Neural progenitor cell (in vitro differentiated cells): ENCODE data around the gene EXOSC10. TPM values are rescaled to one million over a fixed set of nuclear protein-coding genes. Genes with fewer than 3 reads are reported as not detected.

Experiments
- DNase-seq: peaks from one replicate; pipeline ENCODE4 v3.0.0-alpha.2; 2016; ENCODE audit warnings: low spot score
- H2AFZ ChIP-seq: fragments of 200-600 bp; sonication (generic); replicated peaks from 2 replicates; pipeline ENCODE4 v1.6.1; 2016; ENCODE audit warnings: antibody characterized with exemption
- H3F3A ChIP-seq: fragments of 200-600 bp; sonication (generic); 2 replicates; pipeline ENCODE4 v1.6.1; 2016; ENCODE audit warnings: antibody characterized with exemption, low read depth
- H3K27ac ChIP-seq: fragments of 200-600 bp; sonication (generic); 2 replicates; pipeline ENCODE4 v1.5.1; 2016; ENCODE audit warnings: mild to moderate bottlenecking
- H3K27me3 ChIP-seq: fragments of 200-600 bp; sonication (generic); 2 replicates; pipeline ENCODE4 v1.6.1; 2016; ENCODE audit warnings: mild to moderate bottlenecking, moderate library complexity
- H3K36me3 ChIP-seq: fragments of 200-600 bp; sonication (generic); 2 replicates; pipeline ENCODE4 v1.5.1; 2016
- H3K4me1 ChIP-seq: fragments of 200-600 bp; sonication (generic); 2 replicates; pipeline ENCODE4 v1.6.1; 2016; ENCODE audit warnings: mixed run types
- H3K4me2 ChIP-seq: fragments of 200-600 bp; sonication (generic); 2 replicates; pipeline ENCODE4 v1.6.1; 2016
- H3K4me3 ChIP-seq: fragments of 200-600 bp; sonication (generic); 2 replicates; pipeline ENCODE4 v1.5.1; 2016
- H3K79me2 ChIP-seq: fragments of 200-600 bp; sonication (generic); 2 replicates; pipeline ENCODE4 v1.6.1; 2016; ENCODE audit warnings: low read depth
- H3K9ac ChIP-seq: fragments of 200-600 bp; sonication (generic); 2 replicates; pipeline ENCODE4 v1.6.1; 2016
- H3K9me3 ChIP-seq: fragments of 200-600 bp; sonication (generic); 2 replicates; pipeline ENCODE4 v1.5.1; 2016; ENCODE audit warnings: low read depth
- H4K20me1 ChIP-seq: fragments of 200-600 bp; sonication (generic); 2 replicates; pipeline ENCODE4 v1.6.1; 2016; ENCODE audit warnings: low read depth
- H3K27ac Mint-ChIP-seq: 3 replicates; pipeline ENCODE4 v1.8.0; 2021; ENCODE audit warnings: mixed read lengths
- H3K27me3 Mint-ChIP-seq: 2 replicates; pipeline ENCODE4 v1.8.0; 2022; ENCODE audit warnings: low read depth, mild to moderate bottlenecking, inconsistent platforms, moderate library complexity, mixed read lengths; ENCODE audit not compliant: insufficient read depth
- H3K36me3 Mint-ChIP-seq: 3 replicates; pipeline ENCODE4 v1.8.0; 2021; ENCODE audit warnings: mixed read lengths
- H3K4me1 Mint-ChIP-seq: 3 replicates; pipeline ENCODE4 v1.8.0; 2021; ENCODE audit warnings: mixed read lengths
- H3K4me3 Mint-ChIP-seq: 3 replicates; pipeline ENCODE4 v1.8.0; 2021; ENCODE audit warnings: mild to moderate bottlenecking, moderate library complexity, mixed read lengths
- H3K9me3 Mint-ChIP-seq: 3 replicates; pipeline ENCODE4 v1.8.0; 2020; ENCODE audit warnings: mixed read lengths
- EZH2 ChIP-seq: fragments of 200-600 bp; sonication (generic); IDR thresholded peaks from 2 replicates; pipeline ENCODE4 v1.6.1; 2017; ENCODE audit warnings: antibody characterized with exemption, mild to moderate bottlenecking, moderate library complexity
- EZH2phosphoT487 ChIP-seq: fragments of 200-600 bp; sonication (generic); IDR thresholded peaks from 2 replicates; pipeline ENCODE4 v1.6.1; 2017; ENCODE audit warnings: antibody characterized with exemption
- total RNA-seq: library from RNA; depleted of rRNA; stranded (reverse); fragments of >200 nt; gene quantifications from 2 replicates; pipeline ENCODE4 v1.2.3, GENCODE V29; 2015; ENCODE audit warnings: low replicate concordance
- TF ChIP-seq, protein P1 (sequence below): fragments of 200-600 bp; sonication (generic); IDR thresholded peaks from 2 replicates; pipeline ENCODE4 v1.5.1; 2017; ENCODE audit warnings: antibody characterized with exemption, mild to moderate bottlenecking

The EXOSC10 gene
- total RNA-seq, 1 donor from 2014 or later: 102 TPM

DNA sequence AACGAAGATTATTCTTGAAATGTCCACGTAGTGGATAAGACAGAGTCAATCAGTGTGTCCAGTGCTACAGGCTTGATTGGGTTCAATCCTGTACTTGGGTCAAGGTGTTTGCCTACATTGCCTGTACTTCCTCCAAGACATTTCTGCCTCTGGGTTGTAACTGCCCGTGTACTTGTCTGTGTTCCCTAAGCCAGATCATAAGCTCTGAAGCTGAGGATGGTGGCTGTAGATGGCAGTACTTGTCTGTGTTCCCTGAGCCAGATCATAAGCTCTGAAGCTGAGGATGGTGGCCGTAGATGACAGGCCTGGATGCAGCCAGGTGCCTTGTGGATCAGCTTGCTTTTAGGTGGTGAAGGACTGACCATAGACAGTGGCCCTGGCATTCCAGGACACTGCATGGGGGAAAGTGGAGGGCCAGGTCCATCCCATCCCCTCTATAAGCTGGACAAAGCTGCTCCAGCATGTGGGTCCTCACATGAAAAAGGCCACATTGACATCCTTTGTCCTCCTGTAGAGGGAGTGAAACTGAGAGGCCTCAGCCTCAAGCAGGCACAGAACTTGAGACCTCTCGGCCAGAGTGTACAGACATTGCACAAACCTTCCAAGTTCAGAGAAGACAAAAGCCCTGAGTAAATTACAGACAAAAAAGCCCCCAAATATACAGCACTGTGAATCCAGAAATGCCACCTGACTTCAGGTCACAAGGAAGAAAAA, 37.9 kb downstream of the EXOSC10 start:
- Histone ChIP-seq H2AFZ (no peak overlapping the region), H3K27ac (no peak overlapping the region), H3K4me1 (peaks cover 14% of the 10 kb centered on the region), H3K4me2 (no peak overlapping the region), H3K36me3 (peaks cover 9% of the 10 kb centered on the region), H3K27me3 (no peaks in the 10 kb centered on the region), H3K9ac (no peak overlapping the region), H3K9me3 (no peaks in the 10 kb centered on the region), H3F3A (peaks cover 36% of the 10 kb centered on the region), H3K4me3 (no peak overlapping the region), H3K79me2 (peaks cover 37% of the 10 kb centered on the region), H4K20me1 (peaks cover 18% of the 10 kb centered on the region)
- no peaks in the 10 kb centered on the region for H3K9me3 Mint-ChIP-seq
- peaks cover 21% of the 10 kb centered on the region for H3K36me3 Mint-ChIP-seq
- H3K27ac Mint-ChIP-seq: no peak overlapping the region
- no peak for DNase-seq
- H3K4me1 Mint-ChIP-seq: peaks cover 22% of the 10 kb centered on the region
- peak overlapping the region; percentile 96 for H3K4me3 Mint-ChIP-seq
- TF ChIP-seq, protein P1, sequence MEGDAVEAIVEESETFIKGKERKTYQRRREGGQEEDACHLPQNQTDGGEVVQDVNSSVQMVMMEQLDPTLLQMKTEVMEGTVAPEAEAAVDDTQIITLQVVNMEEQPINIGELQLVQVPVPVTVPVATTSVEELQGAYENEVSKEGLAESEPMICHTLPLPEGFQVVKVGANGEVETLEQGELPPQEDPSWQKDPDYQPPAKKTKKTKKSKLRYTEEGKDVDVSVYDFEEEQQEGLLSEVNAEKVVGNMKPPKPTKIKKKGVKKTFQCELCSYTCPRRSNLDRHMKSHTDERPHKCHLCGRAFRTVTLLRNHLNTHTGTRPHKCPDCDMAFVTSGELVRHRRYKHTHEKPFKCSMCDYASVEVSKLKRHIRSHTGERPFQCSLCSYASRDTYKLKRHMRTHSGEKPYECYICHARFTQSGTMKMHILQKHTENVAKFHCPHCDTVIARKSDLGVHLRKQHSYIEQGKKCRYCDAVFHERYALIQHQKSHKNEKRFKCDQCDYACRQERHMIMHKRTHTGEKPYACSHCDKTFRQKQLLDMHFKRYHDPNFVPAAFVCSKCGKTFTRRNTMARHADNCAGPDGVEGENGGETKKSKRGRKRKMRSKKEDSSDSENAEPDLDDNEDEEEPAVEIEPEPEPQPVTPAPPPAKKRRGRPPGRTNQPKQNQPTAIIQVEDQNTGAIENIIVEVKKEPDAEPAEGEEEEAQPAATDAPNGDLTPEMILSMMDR: no peak
- TF ChIP-seq EZH2phosphoT487 (no peak), EZH2 (no peak)
- peaks cover 3% of the 10 kb centered on the region for H3K27me3 Mint-ChIP-seq

DNA sequence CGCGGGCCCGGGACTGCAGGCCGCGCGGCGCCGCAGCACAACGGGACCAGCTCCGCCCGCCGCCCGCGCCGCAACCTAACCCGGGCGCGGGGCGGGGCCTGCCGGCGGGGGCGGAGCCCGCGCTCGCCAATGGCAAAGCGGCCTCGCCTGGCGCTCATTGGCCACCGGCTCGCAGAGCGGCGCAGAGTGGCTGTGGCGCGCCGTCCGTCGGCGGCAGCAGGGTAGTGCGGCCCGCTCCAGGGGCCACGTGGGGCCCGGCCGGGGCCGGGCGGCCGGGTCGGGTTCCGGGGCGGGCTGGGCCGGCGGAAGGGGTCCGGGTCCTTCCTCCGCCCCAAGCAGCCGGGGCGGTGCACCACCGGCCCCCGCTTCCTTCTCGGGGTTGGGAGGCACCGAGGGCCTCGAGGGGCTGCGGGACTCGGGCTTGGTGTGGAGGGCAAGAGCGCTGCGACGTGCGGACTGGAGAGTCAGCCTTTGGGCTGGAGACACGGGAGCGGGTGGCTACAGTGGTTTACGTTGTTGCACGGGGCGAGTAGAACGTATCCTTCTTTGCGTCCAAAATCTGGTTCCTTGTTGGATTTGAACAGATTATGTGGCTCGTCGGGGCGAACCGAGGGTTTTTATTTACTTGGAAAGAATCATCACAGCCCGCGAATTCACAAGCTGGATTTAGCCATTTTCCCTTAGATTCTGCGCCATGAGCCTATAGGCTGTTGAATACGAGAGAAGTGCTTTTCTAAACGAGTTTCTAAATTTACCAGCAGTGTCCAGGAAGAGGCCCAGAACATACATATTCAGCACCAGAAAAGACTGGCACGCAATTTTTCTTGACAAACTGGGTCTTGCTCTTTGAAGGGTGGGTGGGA, 39.5 kb downstream of the EXOSC10 start, which contains the start of gene SRM:
TSS of gene SRM (minus strand) at position 51 of the 863 bp plus-strand sequence. CDS start 75 bp downstream, outside the sequence.
- Histone ChIP-seq H3F3A (peaks cover 32% of the 10 kb centered on the region), H3K4me3 (peak within 1 kb of the TSS; percentile 99)
- H3K36me3 Mint-ChIP-seq: peaks cover 8% of the 10 kb centered on the region

DNA sequence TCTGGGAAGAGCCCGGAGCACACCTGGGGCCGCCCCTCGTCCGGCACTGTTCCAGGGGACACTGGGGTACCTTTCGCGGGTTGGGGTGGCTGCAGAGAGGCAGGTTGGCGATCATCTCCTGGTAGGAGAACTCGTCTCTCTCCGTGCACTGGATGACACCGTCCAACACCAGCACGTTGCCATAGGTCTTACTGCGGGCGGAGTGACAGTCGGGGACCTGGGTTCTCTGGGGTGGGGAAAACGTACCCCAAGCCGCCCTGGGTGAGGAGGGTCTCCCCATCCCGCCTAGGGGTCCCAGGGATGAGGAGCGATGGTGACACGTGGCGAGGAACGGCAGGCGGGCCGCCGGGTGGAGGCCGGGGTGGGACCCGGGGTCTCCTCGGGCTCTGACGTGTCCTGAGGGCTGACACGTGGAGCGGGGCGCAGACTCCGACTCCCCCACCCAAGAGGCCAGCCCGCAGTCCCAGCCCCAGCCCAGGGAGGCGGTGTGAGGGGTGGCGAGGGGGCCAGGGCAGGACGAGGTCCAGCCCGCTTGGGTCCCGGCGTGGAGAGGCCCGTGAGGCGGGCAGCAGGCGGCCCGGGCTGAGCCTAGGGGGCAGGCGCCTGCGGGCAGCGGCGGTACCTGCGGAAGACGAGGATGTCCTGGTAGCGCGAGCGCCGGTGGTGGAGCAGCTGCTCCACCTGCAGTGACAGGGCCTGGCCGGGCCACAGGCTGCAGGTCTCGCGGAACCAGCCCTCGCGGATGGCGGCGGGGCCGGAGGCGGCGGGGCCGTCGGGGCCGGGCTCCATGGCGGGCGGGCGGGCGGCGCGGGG, 40.3 kb downstream of the EXOSC10 start:
- H3K9me3 ChIP-seq: no peaks in the 10 kb centered on the region
- H3K27me3 ChIP-seq: no peaks in the 10 kb centered on the region
- H2AFZ ChIP-seq: peak overlapping the region; percentile 97
- peaks cover 29% of the 10 kb centered on the region for H3F3A ChIP-seq
- no peak overlapping the region for H3K27ac ChIP-seq
- peak overlapping the region; percentile 81 for H3K9ac ChIP-seq
- Mint-ChIP-seq H3K4me3 (peak overlapping the region; percentile 96), H3K27ac (no peak overlapping the region), H3K4me1 (peaks cover 22% of the 10 kb centered on the region), H3K27me3 (peaks cover 3% of the 10 kb centered on the region), H3K9me3 (no peaks in the 10 kb centered on the region), H3K36me3 (peaks cover 6% of the 10 kb centered on the region)
- no peaks in the 10 kb centered on the region for H3K36me3 ChIP-seq
- H3K79me2 ChIP-seq: peaks cover 37% of the 10 kb centered on the region
- H3K4me1 ChIP-seq: peaks cover 14% of the 10 kb centered on the region
- TF ChIP-seq, protein P1: peak; percentile 12
- TF ChIP-seq EZH2 (no peak), EZH2phosphoT487 (no peak)
- H4K20me1 ChIP-seq: peaks cover 22% of the 10 kb centered on the region
- no peak for DNase-seq
- H3K4me2 ChIP-seq: peak overlapping the region; percentile 99
- H3K4me3 ChIP-seq: peak overlapping the region; percentile 99

More for the DNA sequence above, 39.5 kb downstream of the EXOSC10 start, which contains the start of gene SRM:
- Histone ChIP-seq H3K27ac (no peak within 1 kb of the TSS), H3K4me2 (peak within 1 kb of the TSS; percentile 99), H3K9me3 (no peaks in the 10 kb centered on the region), H4K20me1 (peaks cover 18% of the 10 kb centered on the region), H3K9ac (peak within 1 kb of the TSS; percentile 81), H3K4me1 (peaks cover 14% of the 10 kb centered on the region), H2AFZ (peak within 1 kb of the TSS; percentile 97), H3K36me3 (peaks cover 2% of the 10 kb centered on the region), H3K79me2 (peaks cover 37% of the 10 kb centered on the region), H3K27me3 (no peaks in the 10 kb centered on the region)
- Mint-ChIP-seq H3K27me3 (peaks cover 3% of the 10 kb centered on the region), H3K4me3 (peak within 1 kb of the TSS; percentile 96), H3K27ac (no peak within 1 kb of the TSS), H3K4me1 (peaks cover 22% of the 10 kb centered on the region), H3K9me3 (no peaks in the 10 kb centered on the region)
- TF ChIP-seq EZH2: no peak
- TF ChIP-seq EZH2phosphoT487: no peak
- TF ChIP-seq, protein P1: peak; percentile 36
- DNase-seq: peak; percentile 98
